ENCODE measurements around the gene ACAD11.

DNA sequence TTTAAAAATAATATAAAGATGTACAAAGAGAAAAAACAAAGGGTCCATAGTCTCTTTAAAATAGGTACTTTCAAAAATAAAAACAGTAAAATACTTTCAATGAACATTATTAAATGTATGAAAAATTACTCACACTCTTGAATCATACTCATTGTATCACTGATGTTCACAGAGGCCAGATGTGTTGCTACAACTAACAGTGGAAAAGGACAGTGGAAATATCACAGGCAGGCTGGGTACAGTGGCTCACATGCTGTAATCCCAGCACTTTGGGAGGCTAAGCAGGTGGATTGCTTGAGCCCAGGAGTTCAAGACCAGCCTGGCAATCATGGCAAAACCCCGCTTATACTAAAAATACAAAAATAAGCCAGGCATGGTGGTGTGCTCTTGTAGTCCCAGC lies 35.8 kb upstream of the ACAD11 start:
- TF ChIP-seq, protein P1, sequence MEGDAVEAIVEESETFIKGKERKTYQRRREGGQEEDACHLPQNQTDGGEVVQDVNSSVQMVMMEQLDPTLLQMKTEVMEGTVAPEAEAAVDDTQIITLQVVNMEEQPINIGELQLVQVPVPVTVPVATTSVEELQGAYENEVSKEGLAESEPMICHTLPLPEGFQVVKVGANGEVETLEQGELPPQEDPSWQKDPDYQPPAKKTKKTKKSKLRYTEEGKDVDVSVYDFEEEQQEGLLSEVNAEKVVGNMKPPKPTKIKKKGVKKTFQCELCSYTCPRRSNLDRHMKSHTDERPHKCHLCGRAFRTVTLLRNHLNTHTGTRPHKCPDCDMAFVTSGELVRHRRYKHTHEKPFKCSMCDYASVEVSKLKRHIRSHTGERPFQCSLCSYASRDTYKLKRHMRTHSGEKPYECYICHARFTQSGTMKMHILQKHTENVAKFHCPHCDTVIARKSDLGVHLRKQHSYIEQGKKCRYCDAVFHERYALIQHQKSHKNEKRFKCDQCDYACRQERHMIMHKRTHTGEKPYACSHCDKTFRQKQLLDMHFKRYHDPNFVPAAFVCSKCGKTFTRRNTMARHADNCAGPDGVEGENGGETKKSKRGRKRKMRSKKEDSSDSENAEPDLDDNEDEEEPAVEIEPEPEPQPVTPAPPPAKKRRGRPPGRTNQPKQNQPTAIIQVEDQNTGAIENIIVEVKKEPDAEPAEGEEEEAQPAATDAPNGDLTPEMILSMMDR (IDR thresholded peaks at IDR 0.05; ENCODE audit: poor library complexity): no peak
- TF ChIP-seq EZH2 (IDR thresholded peaks at IDR 0.05; ENCODE audit: borderline replicate concordance): no peak

Data from hepatocyte (in vitro differentiated cells).